H9 (cell line): Measurements from ENCODE around the gene ARL14EP. TPM values are rescaled to one million over a fixed set of nuclear protein-coding genes. Genes with fewer than 3 reads are reported as not detected.

Experiments
- DNase-seq: peaks from one replicate; pipeline ENCODE4 v3.0.0-alpha.2; 2017
- H2AFZ ChIP-seq: one replicate; pipeline ENCODE4 v1.6.1; 2013; ENCODE audit warnings: mild to moderate bottlenecking, low read length, control low read depth, moderate library complexity
- H2AK5ac ChIP-seq: 2 replicates; pipeline ENCODE4 v1.6.1; 2013; ENCODE audit warnings: low read length, control low read depth, mixed read lengths; ENCODE audit not compliant: insufficient read length
- H2BK120ac ChIP-seq: one replicate; pipeline ENCODE4 v1.6.1; 2013; ENCODE audit warnings: low read depth, mild to moderate bottlenecking, low read length, control low read depth, inconsistent platforms; ENCODE audit not compliant: poor library complexity, severe bottlenecking
- H2BK12ac ChIP-seq: 2 replicates; pipeline ENCODE4 v1.6.1; 2013; ENCODE audit warnings: low read length, control low read depth, mixed read lengths, low read depth; ENCODE audit not compliant: insufficient read length
- H2BK15ac ChIP-seq: 2 replicates; pipeline ENCODE4 v1.6.1; 2013; ENCODE audit warnings: low read depth, low read length, control low read depth
- H2BK20ac ChIP-seq: one replicate; pipeline ENCODE4 v1.6.1; 2013; ENCODE audit warnings: low read depth, mild to moderate bottlenecking, low read length, control low read depth, inconsistent platforms; ENCODE audit not compliant: poor library complexity, severe bottlenecking
- H2BK5ac ChIP-seq: 2 replicates; pipeline ENCODE4 v1.6.1; 2013; ENCODE audit warnings: low read length, control low read depth, mixed read lengths; ENCODE audit not compliant: insufficient read length
- H3K14ac ChIP-seq: 2 replicates; pipeline ENCODE4 v1.6.1; 2013; ENCODE audit warnings: low read length, control low read depth; ENCODE audit not compliant: insufficient read depth
- H3K18ac ChIP-seq: 2 replicates; pipeline ENCODE4 v1.6.1; 2013; ENCODE audit warnings: low read depth, mild to moderate bottlenecking, mixed read lengths, low read length, control low read depth; ENCODE audit not compliant: insufficient read length
- H3K23ac ChIP-seq: 2 replicates; pipeline ENCODE4 v1.6.1; 2013; ENCODE audit warnings: low read length, control low read depth, mixed read lengths, low read depth; ENCODE audit not compliant: insufficient read length
- H3K23me2 ChIP-seq: 2 replicates; pipeline ENCODE4 v1.6.1; 2013; ENCODE audit warnings: low read depth, mild to moderate bottlenecking, mixed read lengths, low read length, control low read depth; ENCODE audit not compliant: insufficient read length, poor library complexity, severe bottlenecking
- H3K27ac ChIP-seq: 2 replicates; pipeline ENCODE4 v1.5.1; 2013; ENCODE audit warnings: low read length, control low read depth, mixed read lengths, low read depth; ENCODE audit not compliant: insufficient read length
- H3K27me3 ChIP-seq: 2 replicates; pipeline ENCODE4 v1.6.1; 2013; ENCODE audit warnings: low read length, control low read depth, inconsistent platforms; ENCODE audit not compliant: insufficient read depth
- H3K4ac ChIP-seq: 2 replicates; pipeline ENCODE4 v1.6.1; 2013; ENCODE audit warnings: low read depth, mild to moderate bottlenecking, control low read depth, inconsistent platforms, low read length, moderate library complexity
- H3K4me1 ChIP-seq: 2 replicates; pipeline ENCODE4 v1.6.1; 2013; ENCODE audit warnings: low read length, control low read depth, inconsistent platforms; ENCODE audit not compliant: insufficient read depth
- H3K4me2 ChIP-seq: 2 replicates; pipeline ENCODE4 v1.6.1; 2013; ENCODE audit warnings: low read length, control low read depth, mixed read lengths; ENCODE audit not compliant: insufficient read length, insufficient read depth
- H3K56ac ChIP-seq: 2 replicates; pipeline ENCODE4 v1.6.1; 2013; ENCODE audit warnings: low read depth, mild to moderate bottlenecking, mixed read lengths, low read length, control low read depth; ENCODE audit not compliant: insufficient read length
- H3K79me1 ChIP-seq: 2 replicates; pipeline ENCODE4 v1.6.1; 2013; ENCODE audit warnings: low read depth, mild to moderate bottlenecking, moderate library complexity, low read length, control low read depth, inconsistent platforms; ENCODE audit not compliant: insufficient read depth, poor library complexity, severe bottlenecking
- H3K79me2 ChIP-seq: 2 replicates; pipeline ENCODE4 v1.6.1; 2013; ENCODE audit warnings: low read length, control low read depth, inconsistent platforms; ENCODE audit not compliant: insufficient read depth
- H3K9ac ChIP-seq: 2 replicates; pipeline ENCODE4 v1.6.1; 2013; ENCODE audit warnings: low read length, control low read depth, mixed read lengths; ENCODE audit not compliant: insufficient read length; ENCODE audit errors: extremely low read depth
- H3K9me3 ChIP-seq: one replicate; pipeline ENCODE4 v1.6.1; 2013; ENCODE audit warnings: low read depth, low read length, inconsistent platforms; ENCODE audit not compliant: control insufficient read depth
- H3T11ph ChIP-seq: one replicate; pipeline ENCODE4 v1.6.1; 2013; ENCODE audit warnings: mild to moderate bottlenecking, low read length, control low read depth, inconsistent platforms
- H4K20me1 ChIP-seq: one replicate; pipeline ENCODE4 v1.6.1; 2013; ENCODE audit not compliant: control insufficient read depth, insufficient read length, insufficient read depth
- H4K5ac ChIP-seq: 2 replicates; pipeline ENCODE4 v1.6.1; 2013; ENCODE audit warnings: low read depth, mild to moderate bottlenecking, mixed read lengths, low read length, control low read depth; ENCODE audit not compliant: insufficient read length
- H4K8ac ChIP-seq: replicated peaks from 2 replicates; pipeline ENCODE4 v1.6.1; 2013; ENCODE audit warnings: low read length, control low read depth, mixed read lengths, low read depth; ENCODE audit not compliant: insufficient read length
- H4K91ac ChIP-seq: 2 replicates; pipeline ENCODE4 v1.6.1; 2013; ENCODE audit warnings: low read depth, mild to moderate bottlenecking, moderate library complexity, mixed read lengths, low read length, control low read depth; ENCODE audit not compliant: insufficient read length
- H3K27ac Mint-ChIP-seq, 3 experiments: 2 replicates in 2 of 3; 3 replicates in 1 of 3; pipeline ENCODE4 v1.8.0; 2020 to 2021; ENCODE audit warnings: mixed read lengths in 3 of 3, mild to moderate bottlenecking in 1 of 3, moderate library complexity in 1 of 3
- H3K27me3 Mint-ChIP-seq: 2 replicates; pipeline ENCODE4 v1.8.0; 2021; ENCODE audit warnings: low read depth, mild to moderate bottlenecking, moderate library complexity, mixed read lengths
- H3K36me3 Mint-ChIP-seq, 3 experiments: 2 replicates in 2 of 3; 3 replicates in 1 of 3; pipeline ENCODE4 v1.8.0; 2020 to 2021; ENCODE audit warnings: low read depth in 3 of 3, mixed read lengths in 3 of 3; ENCODE audit not compliant: insufficient read depth in 1 of 3
- H3K4me1 Mint-ChIP-seq, 2 experiments: 2 replicates each; pipeline ENCODE4 v1.8.0; 2020; ENCODE audit warnings: mixed read lengths in 2 of 2
- H3K4me3 Mint-ChIP-seq, 2 experiments: 2 replicates in 1 of 2; 3 replicates in 1 of 2; pipeline ENCODE4 v1.8.0; 2020 to 2021; ENCODE audit warnings: mild to moderate bottlenecking in 2 of 2, mixed read lengths in 2 of 2, moderate library complexity in 1 of 2
- H3K9me3 Mint-ChIP-seq, 2 experiments: 2 replicates in 1 of 2; 3 replicates in 1 of 2; pipeline ENCODE4 v1.8.0; 2020; ENCODE audit warnings: mild to moderate bottlenecking in 2 of 2, mixed read lengths in 2 of 2, moderate library complexity in 1 of 2
- CTCF ChIP-seq: fragments of 200-600 bp; sonication (generic); conservative IDR thresholded peaks from 3 replicates; pipeline ENCODE4 v1.8.0; 2021; ENCODE audit warnings: antibody characterized with exemption, mild to moderate bottlenecking
- WGBS: extraction: QIAGEN DNeasy Blood & Tissue Kit; methylation state at CpG from one replicate; pipeline ENCODE4 v1.1.7; 2013; ENCODE audit warnings: missing lambda C conversion rate, low lambda C conversion rate, mixed read lengths; ENCODE audit not compliant: insufficient read length; ENCODE audit errors: extremely low coverage; 5-methylcytosine and 5-hydroxymethylcytosine counted together
- total RNA-seq: library from RNA; stranded (reverse); gene quantifications from 2 replicates; pipeline ENCODE4 v1.2.1, GENCODE V29; 2021

Gene ARL14EP
- total RNA-seq, 1 experiment from 2014 or later: 20.9 TPM

- no peak for TF ChIP-seq CTCF
- H3K27ac Mint-ChIP-seq: no peak overlapping the region
- Histone ChIP-seq H3K79me1 (no peaks in the 10 kb centered on the region), H3K79me2 (no peaks in the 10 kb centered on the region), H3K23ac (no peak overlapping the region), H3K27me3 (no peaks in the 10 kb centered on the region), H3K4me2 (no peak overlapping the region), H2BK12ac (no peak overlapping the region), H3K56ac (no peak overlapping the region), H3K9ac (no peak overlapping the region), H2BK120ac (no peak overlapping the region), H3K4ac (no peak overlapping the region), H3K23me2 (no peaks in the 10 kb centered on the region), H4K5ac (no peak overlapping the region), H2BK20ac (no peak overlapping the region), H3K27ac (no peak overlapping the region), H3K14ac (no peak overlapping the region), H4K91ac (no peak overlapping the region), H2BK15ac (no peak overlapping the region), H3K18ac (no peak overlapping the region), H3T11ph (no peak overlapping the region), H2AFZ (no peak overlapping the region), H2AK5ac (no peak overlapping the region), H4K20me1 (no peaks in the 10 kb centered on the region), H4K8ac (no peak overlapping the region), H3K4me1 (no peaks in the 10 kb centered on the region), H2BK5ac (no peak overlapping the region), H3K9me3 (no peaks in the 10 kb centered on the region)
- DNase-seq: no peak
- no peaks in the 10 kb centered on the region for H3K9me3 Mint-ChIP-seq
- WGBS: no CpG with 5 or more reads among the region's 4 CpGs
- H3K36me3 Mint-ChIP-seq: no peaks in the 10 kb centered on the region; a peak in 1 of 7 replicates
- H3K4me1 Mint-ChIP-seq: no peaks in the 10 kb centered on the region
- peaks cover 5% of the 10 kb centered on the region; the same call in 1 of the 2 replicates for H3K27me3 Mint-ChIP-seq
- H3K4me3 Mint-ChIP-seq: no peak overlapping the region
These were observed 31.6 kb upstream of the ARL14EP start for GRCh38 chr11:30291331-30291730.
